IPS-18c (cell line): ENCODE results near the gene AURKAIP1.
"Not testable (repeated sequence)": the region's sequence is repeated elsewhere in the genome, so short reads cannot be mapped to it uniquely, and the experiment has no call there.

ENCODE experiments used
- H3K4me3 ChIP-seq: 2 replicates; pipeline ENCODE4 v1.7.0; 2013; ENCODE audit warnings: low read depth, mild to moderate bottlenecking, low read length, moderate library complexity; ENCODE audit not compliant: insufficient read depth
- H3K9me3 ChIP-seq: one replicate; pipeline ENCODE4 v1.6.1; 2013; ENCODE audit warnings: mild to moderate bottlenecking, low read length, moderate library complexity; ENCODE audit not compliant: control insufficient read depth, insufficient read depth

AURKAIP1 gene

GRCh38 chr1:1394116-1394515, 19.1 kb upstream of the AURKAIP1 start:
- no peak overlapping the region for H3K4me3 ChIP-seq
- peaks cover 2% of the 10 kb centered on the region for H3K9me3 ChIP-seq

DNA sequence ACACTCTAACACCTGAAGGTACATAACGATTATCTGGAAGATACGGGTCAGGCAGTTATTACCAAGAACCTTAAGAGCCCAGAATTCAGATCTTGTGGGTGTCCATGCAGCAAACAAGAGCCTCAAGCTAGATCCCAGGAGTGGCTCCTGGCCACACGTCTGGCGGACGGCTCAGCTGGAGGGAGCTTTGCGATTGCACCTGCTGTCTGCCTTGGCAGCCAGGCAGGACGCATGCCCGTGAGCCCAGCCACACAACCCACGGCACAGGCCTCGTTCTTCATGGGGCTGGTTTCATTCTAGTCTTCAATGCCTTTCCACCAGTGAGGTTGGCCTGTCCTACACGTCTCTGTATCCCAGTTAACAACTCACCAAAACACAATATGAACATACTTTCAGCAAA, 18.4 kb upstream of the AURKAIP1 start:
- peaks cover 2% of the 10 kb centered on the region for H3K9me3 ChIP-seq
- no peak overlapping the region for H3K4me3 ChIP-seq

- H3K9me3 ChIP-seq, result peaks cover 2% of the 10 kb centered on the region
- H3K4me3 ChIP-seq, result no peak overlapping the region
Measured at GRCh38 chr1:1393014-1393413, 18.0 kb upstream of the AURKAIP1 start.

DNA sequence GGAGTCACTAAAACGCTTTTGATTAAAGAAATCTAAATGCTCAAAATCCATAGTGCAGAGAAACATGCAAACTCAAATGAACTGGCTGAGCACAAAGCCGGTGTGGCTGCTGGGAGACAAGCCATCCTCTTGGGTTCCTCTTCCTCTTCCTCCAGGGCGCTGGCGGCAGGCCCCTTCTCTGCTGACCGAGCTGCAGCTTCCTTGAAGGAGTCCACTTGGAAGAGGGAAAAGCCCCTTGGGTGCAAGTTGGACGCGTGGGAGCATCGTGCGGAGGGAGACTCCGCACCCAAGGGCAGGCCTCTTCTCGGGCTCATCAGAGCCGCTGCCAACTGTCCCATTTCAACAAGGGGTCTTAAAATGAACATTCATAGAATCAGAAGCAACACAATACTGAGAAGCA, 16.2 kb upstream of the AURKAIP1 start:
- Histone ChIP-seq H3K4me3 (no peak overlapping the region), H3K9me3 (peaks cover 2% of the 10 kb centered on the region)

- Histone ChIP-seq H3K9me3 (peaks cover 2% of the 10 kb centered on the region), H3K4me3 (no peak overlapping the region)
Measured at GRCh38 chr1:1390675-1391074, 15.7 kb upstream of the AURKAIP1 start.

GRCh38 chr1:1388078-1388472, 13.1 kb upstream of the AURKAIP1 start:
- Histone ChIP-seq H3K4me3 (no peak overlapping the region), H3K9me3 (no peaks in the 10 kb centered on the region)

GRCh38 chr1:1387098-1388077, 12.4 kb upstream of the AURKAIP1 start:
- Histone ChIP-seq H3K4me3 (no peak overlapping the region), H3K9me3 (no peaks in the 10 kb centered on the region)

- Histone ChIP-seq H3K4me3 (no peak overlapping the region), H3K9me3 (no peaks in the 10 kb centered on the region)
Measured at GRCh38 chr1:1385931-1386330, 10.9 kb upstream of the AURKAIP1 start.

- not testable (repeated sequence) for H3K4me3 ChIP-seq, H3K9me3 ChIP-seq
Measured at GRCh38 chr1:1385339-1385738, 10.3 kb upstream of the AURKAIP1 start.

GRCh38 chr1:1381294-1381693, 6.3 kb upstream of the AURKAIP1 start:
- H3K9me3 ChIP-seq, result no peaks in the 10 kb centered on the region

DNA sequence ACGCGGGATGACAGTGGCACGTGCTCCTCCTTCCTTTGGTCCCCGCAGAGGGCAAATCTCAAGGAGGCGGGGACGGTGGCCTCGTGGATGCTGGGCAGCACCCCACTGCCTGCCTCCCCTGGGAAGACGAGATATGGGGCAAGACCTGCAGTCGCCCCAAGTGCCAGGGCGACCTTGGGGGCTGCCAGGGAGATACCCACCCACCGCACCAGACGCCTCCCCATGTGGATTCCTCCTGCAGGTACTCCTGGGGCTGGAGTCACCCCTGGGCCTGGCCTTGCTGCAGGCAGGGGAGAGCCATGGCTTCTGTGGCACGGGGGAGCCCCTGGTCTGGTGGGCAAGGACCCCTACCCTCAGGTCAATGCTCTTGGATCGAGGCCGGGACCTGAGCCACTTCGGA, 5.9 kb upstream of the AURKAIP1 start:
- Histone ChIP-seq H3K4me3 (no peak overlapping the region), H3K9me3 (no peaks in the 10 kb centered on the region)

More at GRCh38 chr1:1381294-1381693, 6.3 kb upstream of the AURKAIP1 start:
- H3K4me3 ChIP-seq, result no peak overlapping the region

- Histone ChIP-seq H3K9me3 (peaks cover 2% of the 10 kb centered on the region), H3K4me3 (no peak overlapping the region)
Measured at GRCh38 chr1:1377540-1378205, 2.7 kb upstream of the AURKAIP1 start.

- Histone ChIP-seq H3K9me3 (peaks cover 2% of the 10 kb centered on the region), H3K4me3 (no peak overlapping the region)
Measured at GRCh38 chr1:1376551-1377226, 1.7 kb upstream of the AURKAIP1 start.

- Histone ChIP-seq H3K9me3 (peaks cover 2% of the 10 kb centered on the region), H3K4me3 (peak overlapping the region; percentile 88)
Measured at GRCh38 chr1:1374589-1374928, 448 bp downstream of the AURKAIP1 start.

DNA sequence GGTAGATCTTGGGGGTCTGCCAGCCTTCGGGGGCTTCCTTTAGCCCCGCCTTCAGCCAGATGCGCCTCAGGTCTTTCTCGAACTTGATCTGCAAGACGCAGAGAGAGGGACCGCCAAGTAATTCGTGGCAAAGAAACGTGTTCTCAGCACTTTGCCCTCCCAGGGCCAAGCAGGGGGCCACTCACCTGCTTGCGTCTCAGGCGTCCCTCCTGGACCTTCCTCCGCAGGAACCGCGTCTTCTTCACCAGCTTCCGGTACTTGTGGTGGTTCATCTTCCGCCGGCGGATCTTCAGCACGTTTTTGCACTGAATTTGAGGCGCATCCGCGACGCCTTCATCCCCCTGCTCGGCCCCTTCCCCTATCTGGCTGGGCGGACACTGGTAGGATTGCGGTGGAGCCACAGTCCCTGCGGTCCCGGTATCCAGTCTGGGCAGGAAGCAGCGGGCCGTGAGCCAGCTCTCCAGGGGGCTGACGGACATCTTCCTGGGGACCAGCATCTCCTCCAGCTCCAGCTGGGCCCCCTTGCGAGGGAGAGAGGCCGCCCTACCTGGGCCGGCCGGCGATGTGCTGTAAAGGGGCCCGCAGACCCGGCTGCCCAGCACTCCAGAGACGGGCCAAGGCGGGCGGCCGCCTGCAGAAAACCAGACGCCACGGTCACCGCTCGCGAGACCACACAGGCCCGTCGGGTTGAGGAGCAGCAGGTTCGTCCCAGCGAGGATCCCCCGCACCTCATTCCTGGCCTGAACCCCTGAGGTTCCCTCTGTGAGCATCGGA, 1.0 kb downstream of the AURKAIP1 start:
- peak overlapping the region; percentile 88 for H3K4me3 ChIP-seq
- H3K9me3 ChIP-seq, result peaks cover 2% of the 10 kb centered on the region

DNA sequence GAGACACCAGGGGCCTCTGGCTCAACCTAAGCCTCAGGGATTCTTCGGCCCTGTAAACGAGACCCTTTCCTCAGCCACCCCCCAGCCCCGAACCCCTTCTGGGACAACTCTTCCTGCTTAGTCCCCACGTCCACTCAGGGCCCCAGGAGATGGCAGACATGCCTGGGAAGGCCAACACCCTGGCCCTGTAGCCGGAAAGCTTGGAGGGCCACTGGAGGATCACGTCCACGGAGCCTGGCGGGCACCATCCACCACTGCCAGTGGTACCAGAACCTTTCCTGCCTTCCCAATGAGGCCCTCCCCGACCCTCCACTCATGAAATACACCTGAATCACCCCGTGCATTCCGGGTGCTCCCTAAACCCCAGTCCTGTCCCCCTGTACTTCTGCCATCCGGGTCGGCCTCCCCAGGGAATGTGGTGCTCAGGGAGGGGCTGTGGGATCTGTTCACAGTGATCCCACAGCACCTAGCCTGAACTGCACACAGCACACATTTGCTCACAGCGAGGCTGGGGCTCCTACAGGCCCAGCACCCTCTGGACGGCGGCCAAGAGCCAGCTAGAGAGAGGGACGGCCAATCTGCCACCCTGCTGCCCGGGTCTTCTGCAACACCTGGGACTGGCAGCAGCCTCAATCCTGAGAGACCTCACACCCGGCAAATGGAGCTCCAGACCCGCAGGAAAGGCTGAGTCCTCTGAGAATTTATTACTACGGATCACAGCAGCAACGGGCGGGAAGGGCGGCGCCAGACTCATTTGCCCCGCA, 1.8 kb downstream of the AURKAIP1 start:
- H3K4me3 ChIP-seq, result no peak overlapping the region
- peaks cover 2% of the 10 kb centered on the region for H3K9me3 ChIP-seq
